AG09309 (cell line): ENCODE measurements around the gene FOXJ1.

ENCODE experiments used
- DNase-seq: peaks from one replicate; pipeline ENCODE4 v3.0.0-alpha.2; 2010; ENCODE audit warnings: low read depth
- H3K4me3 ChIP-seq: 2 replicates; pipeline ENCODE4 v1.5.1; 2011; ENCODE audit warnings: mild to moderate bottlenecking, low read depth, low read length, moderate library complexity; ENCODE audit not compliant: control insufficient read depth
- TF ChIP-seq, protein P1 (sequence below): IDR thresholded peaks from 2 replicates; pipeline ENCODE4 v1.5.1; 2011; ENCODE audit warnings: mild to moderate bottlenecking, low read depth, low read length, inconsistent platforms; ENCODE audit not compliant: insufficient read depth, control insufficient read depth; ENCODE audit errors: missing control alignments

Gene FOXJ1

DNA sequence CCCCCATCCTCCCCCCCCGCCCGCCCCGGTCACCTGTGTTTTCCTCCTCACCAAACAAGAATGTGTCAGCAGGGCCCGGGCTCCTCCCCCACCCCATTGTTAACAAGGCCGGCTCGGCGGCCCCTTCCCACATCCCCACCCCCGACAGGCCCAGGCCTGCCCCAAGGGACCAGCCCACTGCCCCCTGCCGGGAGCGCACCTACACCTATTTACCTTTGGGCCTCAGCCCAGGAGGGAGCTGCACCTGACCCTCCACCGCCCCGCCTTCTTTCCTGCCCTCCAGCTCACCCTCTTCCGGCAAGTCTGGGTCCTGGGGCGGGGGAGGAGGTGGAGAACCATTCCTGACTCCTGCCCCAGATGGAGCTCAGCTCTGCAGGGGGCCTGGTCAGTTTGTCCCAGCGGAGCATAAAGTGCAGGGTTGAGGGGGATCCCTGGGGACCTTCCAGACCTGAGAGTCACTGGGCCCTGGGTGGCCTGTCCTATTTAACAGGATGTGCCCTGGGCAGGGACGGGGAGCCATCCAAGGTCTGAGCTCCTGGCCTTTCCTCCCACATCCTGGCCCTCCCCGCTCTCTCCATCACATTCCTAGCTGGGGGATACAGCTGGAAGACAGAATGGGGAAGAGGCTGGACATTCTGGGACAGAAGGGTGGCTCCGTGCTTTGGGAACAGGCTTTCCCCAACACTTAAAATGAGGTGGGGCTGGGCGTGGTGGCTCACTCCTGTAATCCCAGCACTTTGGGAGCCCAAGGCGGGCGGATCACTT, 8.3 kb downstream of the FOXJ1 start:
- TF ChIP-seq, protein P1, sequence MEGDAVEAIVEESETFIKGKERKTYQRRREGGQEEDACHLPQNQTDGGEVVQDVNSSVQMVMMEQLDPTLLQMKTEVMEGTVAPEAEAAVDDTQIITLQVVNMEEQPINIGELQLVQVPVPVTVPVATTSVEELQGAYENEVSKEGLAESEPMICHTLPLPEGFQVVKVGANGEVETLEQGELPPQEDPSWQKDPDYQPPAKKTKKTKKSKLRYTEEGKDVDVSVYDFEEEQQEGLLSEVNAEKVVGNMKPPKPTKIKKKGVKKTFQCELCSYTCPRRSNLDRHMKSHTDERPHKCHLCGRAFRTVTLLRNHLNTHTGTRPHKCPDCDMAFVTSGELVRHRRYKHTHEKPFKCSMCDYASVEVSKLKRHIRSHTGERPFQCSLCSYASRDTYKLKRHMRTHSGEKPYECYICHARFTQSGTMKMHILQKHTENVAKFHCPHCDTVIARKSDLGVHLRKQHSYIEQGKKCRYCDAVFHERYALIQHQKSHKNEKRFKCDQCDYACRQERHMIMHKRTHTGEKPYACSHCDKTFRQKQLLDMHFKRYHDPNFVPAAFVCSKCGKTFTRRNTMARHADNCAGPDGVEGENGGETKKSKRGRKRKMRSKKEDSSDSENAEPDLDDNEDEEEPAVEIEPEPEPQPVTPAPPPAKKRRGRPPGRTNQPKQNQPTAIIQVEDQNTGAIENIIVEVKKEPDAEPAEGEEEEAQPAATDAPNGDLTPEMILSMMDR, result no peak
- H3K4me3 ChIP-seq, result no peak overlapping the region
- DNase-seq, result no peak

DNA sequence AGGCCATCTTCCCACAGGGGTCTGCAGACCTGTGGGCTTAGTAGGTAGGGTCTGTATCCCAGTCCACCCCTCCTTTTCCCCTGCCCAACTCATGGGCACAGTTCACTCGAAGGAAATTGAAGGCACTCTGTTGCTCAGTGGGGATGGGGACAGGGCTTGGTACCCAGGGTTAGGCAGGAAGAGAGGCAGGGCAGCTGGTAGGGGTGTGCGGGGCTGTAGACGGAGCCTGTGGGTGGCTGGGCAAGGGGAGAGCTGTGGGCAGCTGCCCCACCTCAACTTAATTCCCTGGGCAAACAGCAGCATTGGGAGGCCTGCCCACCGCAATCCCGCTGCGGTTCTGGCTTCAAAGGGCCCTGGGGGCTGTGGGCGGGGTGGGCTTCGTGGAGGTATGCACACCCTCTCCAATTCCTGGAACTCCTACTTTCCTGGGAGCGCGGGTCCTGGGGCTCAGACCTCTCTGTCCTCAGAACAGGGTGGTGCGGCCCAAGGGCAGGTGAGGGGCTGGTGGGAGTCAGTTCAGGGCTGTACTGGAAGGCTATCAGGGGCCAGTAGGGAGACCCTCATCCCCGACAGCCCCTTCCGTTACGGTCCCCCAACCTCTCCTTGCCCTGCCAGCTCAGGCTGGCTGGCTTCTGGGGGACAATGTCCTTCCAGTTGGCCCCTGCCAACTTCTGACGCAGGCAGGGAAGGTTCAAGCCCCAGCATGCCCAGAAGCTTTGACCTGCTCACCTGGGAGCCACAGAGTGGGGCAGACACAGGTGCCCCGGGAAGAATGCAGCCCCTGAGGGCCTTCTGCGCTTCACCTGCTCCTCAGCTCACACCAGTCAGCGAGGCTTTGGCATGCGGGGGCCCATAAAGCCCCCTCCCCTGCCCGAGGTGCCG, 9.1 kb downstream of the FOXJ1 start:
- H3K4me3 ChIP-seq, result no peak overlapping the region
- DNase-seq, result no peak
- TF ChIP-seq, protein P1, result no peak

DNA sequence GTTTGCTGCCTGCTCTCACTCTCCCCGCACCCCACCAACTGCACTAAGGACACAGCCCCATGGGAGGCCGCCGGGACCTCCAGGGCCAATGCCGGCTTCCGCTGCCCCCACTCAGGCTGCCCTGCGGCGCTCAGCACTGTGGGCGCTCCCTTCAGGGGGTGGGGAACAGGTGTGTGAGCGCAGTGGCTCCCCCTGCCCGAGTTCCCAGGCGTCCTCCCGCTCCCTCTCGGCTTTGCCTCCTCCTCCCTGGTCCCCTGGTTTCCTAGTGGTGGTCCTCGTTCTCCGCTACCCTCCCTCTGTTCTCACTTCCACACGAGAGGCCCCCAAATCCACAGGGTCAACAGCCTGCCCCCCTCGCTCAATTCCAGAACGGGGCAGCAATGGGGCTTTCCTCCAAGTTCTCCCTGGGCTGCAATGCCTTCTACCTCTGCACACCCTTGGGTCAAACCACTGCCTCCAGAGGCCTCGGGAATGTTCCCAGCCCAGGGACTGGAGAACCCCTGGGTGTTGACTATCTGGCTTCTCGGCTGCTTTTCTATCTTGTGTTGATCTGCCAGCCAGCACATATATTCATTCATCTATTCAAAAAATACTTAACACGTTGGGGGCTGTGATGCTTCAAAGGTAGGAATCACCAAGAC, 9.9 kb downstream of the FOXJ1 start:
- TF ChIP-seq, protein P1, result no peak
- no peak overlapping the region for H3K4me3 ChIP-seq
- DNase-seq, result no peak

DNA sequence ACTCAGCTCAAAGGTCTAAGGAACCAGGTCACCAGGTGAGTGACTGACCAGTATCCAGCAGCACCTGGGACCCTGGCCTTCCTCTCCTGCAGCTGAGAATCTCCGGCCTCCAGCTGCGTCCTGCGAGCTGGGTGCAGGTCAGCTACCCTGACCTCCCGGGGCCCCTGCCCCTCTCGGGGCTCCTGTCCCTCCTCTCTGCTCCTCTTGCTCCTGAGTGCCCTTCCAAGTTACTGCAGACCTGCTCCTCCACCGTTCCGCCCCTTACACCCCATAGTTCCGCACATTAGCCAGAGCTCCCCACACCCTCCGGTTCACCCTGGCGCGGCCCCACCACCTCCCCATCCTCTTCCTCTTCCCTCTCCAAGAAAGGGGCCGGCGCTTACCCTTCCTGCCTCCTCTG, 10.6 kb downstream of the FOXJ1 start:
- TF ChIP-seq, protein P1, result no peak
- no peak overlapping the region for H3K4me3 ChIP-seq
- DNase-seq, result no peak

DNA sequence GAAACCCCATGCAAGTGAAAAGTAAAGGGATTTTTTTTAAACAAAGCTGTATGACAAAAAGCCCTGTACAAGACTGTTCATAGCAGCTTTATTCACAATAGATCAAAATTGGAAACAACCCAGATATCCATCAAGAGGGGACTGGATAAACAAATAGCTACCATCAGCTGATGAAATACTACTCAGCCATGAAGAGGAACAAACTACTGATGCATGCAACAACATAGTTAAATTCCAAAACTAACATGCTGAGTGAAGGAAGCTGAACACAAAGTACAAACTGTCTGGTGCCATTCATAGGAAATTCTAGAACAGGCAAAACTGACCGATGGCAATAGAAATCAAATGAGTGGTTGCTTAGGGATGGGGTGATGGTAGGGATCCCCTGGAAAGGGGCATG, 15.1 kb downstream of the FOXJ1 start:
- H3K4me3 ChIP-seq, result no peak overlapping the region
- no peak for DNase-seq
- TF ChIP-seq, protein P1, result no peak

DNA sequence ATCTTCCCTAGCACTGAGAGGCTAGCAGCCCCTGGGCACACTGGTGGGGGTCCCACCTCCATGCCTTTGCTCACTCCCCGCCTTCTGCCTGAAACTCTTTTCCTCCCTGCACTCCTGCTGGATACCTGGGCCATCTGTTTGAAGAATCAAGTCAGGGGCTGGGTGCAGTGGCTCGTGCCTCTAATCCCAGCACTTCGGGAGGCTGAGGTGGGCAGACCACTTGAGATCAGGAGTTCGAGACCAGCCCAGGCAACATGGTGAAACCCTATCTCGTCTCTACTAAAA, 15.7 kb downstream of the FOXJ1 start:
- DNase-seq, result no peak
- TF ChIP-seq, protein P1, result no peak
- no peak overlapping the region for H3K4me3 ChIP-seq
